Keratinocyte (primary cell): ENCODE data around the gene COMMD4. TPM values are rescaled to one million over a fixed set of nuclear protein-coding genes. Genes with fewer than 3 reads are reported as not detected.

Source experiments
- DNase-seq: peaks from one replicate; pipeline ENCODE4 v3.0.0-alpha.2; 2011; ENCODE audit warnings: low read depth, missing footprints, low spot score
- FAIRE-seq: peaks from 2 replicates; lab custom pipeline; 2011; peaks lifted over from hg19 to GRCh38; lab: Jason Lieb, UNC
- H2AFZ ChIP-seq: 2 replicates; pipeline ENCODE4 v1.6.0; 2012; ENCODE audit warnings: low read length, control low read depth, inconsistent platforms; ENCODE audit not compliant: control insufficient read depth
- H3K27ac ChIP-seq: 2 replicates; pipeline ENCODE4 v1.5.1; 2011; ENCODE audit warnings: low read length; ENCODE audit not compliant: control insufficient read depth, insufficient read depth
- H3K27me3 ChIP-seq: 3 replicates; pipeline ENCODE4 v1.6.0; 2011; ENCODE audit warnings: low read length; ENCODE audit not compliant: control insufficient read depth, insufficient read depth; ENCODE audit errors: extremely low read depth
- H3K36me3 ChIP-seq, 2 experiments: 2 replicates in 1 of 2; 3 replicates in 1 of 2; pipeline ENCODE4 v1.5.1; 2011; ENCODE audit warnings: low read length in 2 of 2, mild to moderate bottlenecking in 1 of 2; ENCODE audit not compliant: control insufficient read depth in 2 of 2, insufficient read depth in 2 of 2; ENCODE audit errors: extremely low read depth in 1 of 2
- H3K4me1 ChIP-seq: 3 replicates; pipeline ENCODE4 v1.5.1; 2011; ENCODE audit warnings: low read length; ENCODE audit not compliant: control insufficient read depth, insufficient read depth; ENCODE audit errors: extremely low read depth
- H3K4me2 ChIP-seq: 3 replicates; pipeline ENCODE4 v1.6.0; 2011; ENCODE audit warnings: low read depth, low read length; ENCODE audit not compliant: control insufficient read depth, insufficient read depth; ENCODE audit errors: extremely low read depth
- H3K4me3 ChIP-seq, 3 experiments: fragments of 200-600 bp in 1 of 3; sonication (generic) in 1 of 3; 2 replicates in 2 of 3; 3 replicates in 1 of 3; pipeline ENCODE4 v1.5.1; 2011 to 2016; ENCODE audit warnings: low read length in 3 of 3, mild to moderate bottlenecking in 3 of 3, control low read depth in 2 of 3, inconsistent platforms in 1 of 3, low read depth in 1 of 3, mixed read lengths in 1 of 3, mixed run types in 1 of 3, moderate library complexity in 1 of 3; ENCODE audit not compliant: control insufficient read depth in 2 of 3, insufficient read depth in 2 of 3; ENCODE audit errors: extremely low read depth in 1 of 3
- H3K79me2 ChIP-seq: 2 replicates; pipeline ENCODE4 v1.6.0; 2012; ENCODE audit warnings: low read length; ENCODE audit not compliant: control insufficient read depth, insufficient read depth
- H3K9ac ChIP-seq: 3 replicates; pipeline ENCODE4 v1.6.0; 2011; ENCODE audit warnings: low read length; ENCODE audit not compliant: control insufficient read depth, insufficient read depth; ENCODE audit errors: extremely low read depth
- H3K9me1 ChIP-seq: 3 replicates; pipeline ENCODE4 v1.6.0; 2011; ENCODE audit warnings: low read length; ENCODE audit not compliant: control insufficient read depth, insufficient read depth; ENCODE audit errors: extremely low read depth
- H3K9me3 ChIP-seq: 2 replicates; pipeline ENCODE4 v1.5.1; 2012; ENCODE audit warnings: low read depth, low read length; ENCODE audit not compliant: control insufficient read depth
- H4K20me1 ChIP-seq: 3 replicates; pipeline ENCODE4 v1.6.0; 2011; ENCODE audit warnings: low read length; ENCODE audit not compliant: control insufficient read depth, insufficient read depth; ENCODE audit errors: extremely low read depth
- CTCF ChIP-seq, 3 experiments: IDR thresholded peaks in 1 of 3; conservative IDR thresholded peaks in 1 of 3; optimal IDR thresholded peaks in 1 of 3; 2 replicates in 2 of 3; 3 replicates in 1 of 3; pipeline versions ENCODE3 to v1.5.1; 2011; ENCODE audit warnings: low read length in 3 of 3, mild to moderate bottlenecking in 3 of 3, moderate library complexity in 2 of 3, control low read depth in 1 of 3, inconsistent platforms in 1 of 3; ENCODE audit not compliant: insufficient read depth in 2 of 3; ENCODE audit errors: extremely low read depth in 1 of 3
- EZH2 ChIP-seq: IDR thresholded peaks from one replicate; pipeline ENCODE4 v1.6.1; 2012; ENCODE audit warnings: inconsistent platforms, mild to moderate bottlenecking, low read length, moderate library complexity
- dilution Hi-C: fragments of 300-500 bp; cut with MboI; formaldehyde crosslinking; loops from one replicate; pipeline ENCODE4 v1.7.0; 2020; ENCODE audit warnings: low sequenced_read_pairs; ENCODE audit not compliant: extremely low pct_ligation_motif_present
- polyA plus RNA-seq, 5 experiments: library from polyadenylated mRNA; depleted of rRNA in 3 of 5; stranded (reverse) in 3 of 5; stranded (forward) in 1 of 5; unstranded in 1 of 5; fragments of >200 nt; gene quantifications; 1 replicate in 1 of 5; 2 replicates in 3 of 5; 3 replicates in 1 of 5; pipeline versions ENCODE4 v1.2.1 to v1.2.3, GENCODE V29; 2011 to 2012; ENCODE audit warnings: missing spikeins in 2 of 5, low read depth in 1 of 5, low replicate concordance in 1 of 5

COMMD4 gene
- polyA plus RNA-seq, 1 donor (not counting 4 experiments of a cell fraction or from before 2014, with no cell fraction given): 48.2 TPM

- dilution Hi-C loops: no loop called here
- H3K36me3 ChIP-seq: peaks cover 26 to 36% of the 10 kb centered on the region in 2 experiments
- DNase-seq: no peak
Observed at GRCh38 chr15:75366163-75366562, 30.3 kb downstream of the COMMD4 start.

GRCh38 chr15:75367006-75367405, 31.1 kb downstream of the COMMD4 start:
- Histone ChIP-seq H3K79me2 (peaks cover 12% of the 10 kb centered on the region), H3K36me3 (peaks cover 23 to 38% of the 10 kb centered on the region in 2 experiments), H3K4me3 (peak overlapping the region in 1 of 3 experiments; percentile 79), H3K9me3 (no peaks in the 10 kb centered on the region), H3K9me1 (no peaks in the 10 kb centered on the region), H3K27ac (peak overlapping the region; percentile 72), H2AFZ (no peak overlapping the region), H3K4me2 (peak overlapping the region; percentile 58), H3K4me1 (peaks cover 25% of the 10 kb centered on the region), H4K20me1 (no peaks in the 10 kb centered on the region), H3K9ac (peak overlapping the region; percentile 92), H3K27me3 (no peaks in the 10 kb centered on the region)
- FAIRE-seq (no peak), DNase-seq (no peak)
- dilution Hi-C loops: no loop called here
- no peak for TF ChIP-seq CTCF (optimal IDR thresholded peaks at IDR 0.05 in 1 of 3, IDR thresholded peaks at IDR 0.05 in 1 of 3, conservative IDR thresholded peaks at IDR 0.05 in 1 of 3; ENCODE audit: extremely low read depth in 1 of 3, insufficient read depth in 2 of 3, low read length in 3 of 3)
- no peak for TF ChIP-seq EZH2

More at GRCh38 chr15:75366163-75366562, 30.3 kb downstream of the COMMD4 start:
- Histone ChIP-seq H3K4me1 (peaks cover 17% of the 10 kb centered on the region), H3K27me3 (no peaks in the 10 kb centered on the region), H2AFZ (no peak overlapping the region), H3K4me2 (no peak overlapping the region), H3K9me1 (no peaks in the 10 kb centered on the region), H3K9me3 (no peaks in the 10 kb centered on the region), H3K79me2 (peaks cover 12% of the 10 kb centered on the region), H4K20me1 (no peaks in the 10 kb centered on the region), H3K4me3 (no peak overlapping the region), H3K9ac (no peak overlapping the region), H3K27ac (no peak overlapping the region)
- no peak for FAIRE-seq
- TF ChIP-seq EZH2 (no peak), CTCF (optimal IDR thresholded peaks at IDR 0.05 in 1 of 3, IDR thresholded peaks at IDR 0.05 in 1 of 3, conservative IDR thresholded peaks at IDR 0.05 in 1 of 3; ENCODE audit: extremely low read depth in 1 of 3, insufficient read depth in 2 of 3, low read length in 3 of 3) (no peak)
